NCI-H774 (cell line): ENCODE data around the gene FTO.
"Not testable (repeated sequence)": the region's sequence is repeated elsewhere in the genome, so short reads cannot be mapped to it uniquely, and the experiment has no call there.

Source experiments
- DNase-seq: peaks from one replicate; lab custom pipeline; 2025; lab: John Stamatoyannopoulos, UW

Gene FTO

DNA sequence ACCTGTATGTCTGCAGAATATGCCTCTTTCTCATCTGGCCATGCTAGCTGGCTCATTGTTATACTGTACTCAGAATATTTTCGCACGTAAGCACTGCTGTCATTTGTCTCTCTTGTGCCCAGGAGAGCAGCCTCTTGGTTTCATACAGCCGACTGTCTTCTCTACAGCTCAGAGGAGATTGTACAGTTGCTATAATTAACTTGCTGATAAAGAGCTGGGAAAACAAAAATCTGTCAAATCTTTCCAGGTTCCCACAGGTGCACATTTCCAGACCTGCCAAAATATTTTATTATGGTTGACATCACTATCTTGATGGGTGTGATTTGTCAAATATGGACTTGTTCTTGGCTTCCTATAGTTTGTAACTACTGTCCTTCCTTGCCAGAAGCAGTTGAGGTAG lies 122.7 kb downstream of the FTO start:
- DNase-seq: no peak

GRCh38 chr16:53827741-53828140 lies 123.8 kb downstream of the FTO start:
- DNase-seq: no peak

DNA sequence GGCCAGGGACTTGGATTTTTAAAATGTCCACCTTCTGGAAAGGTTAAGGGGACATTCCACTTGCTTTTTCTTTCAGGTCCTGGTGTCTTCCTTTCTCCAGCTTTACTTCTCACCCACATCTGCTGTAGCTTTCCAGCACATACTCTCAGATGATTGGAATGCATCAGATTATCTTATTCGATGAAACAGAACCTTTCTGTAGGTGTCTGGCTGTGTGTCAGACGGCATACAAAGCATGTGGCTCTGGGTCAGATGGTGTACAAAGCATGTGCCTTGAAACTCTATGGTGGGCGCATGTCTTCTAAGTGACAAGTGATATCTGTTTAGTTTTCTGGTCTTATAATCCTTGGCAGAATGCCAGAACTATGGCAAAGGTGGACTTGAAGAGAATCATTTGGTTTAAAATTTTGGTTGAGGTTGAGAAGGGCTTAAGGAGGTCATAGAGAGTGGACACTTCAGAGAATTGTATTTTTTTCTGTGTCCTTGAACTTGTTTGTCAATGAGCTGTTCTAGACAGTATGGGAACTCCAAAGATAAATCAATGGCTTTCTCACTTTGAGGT lies 125.3 kb downstream of the FTO start:
- no peak for DNase-seq

DNA sequence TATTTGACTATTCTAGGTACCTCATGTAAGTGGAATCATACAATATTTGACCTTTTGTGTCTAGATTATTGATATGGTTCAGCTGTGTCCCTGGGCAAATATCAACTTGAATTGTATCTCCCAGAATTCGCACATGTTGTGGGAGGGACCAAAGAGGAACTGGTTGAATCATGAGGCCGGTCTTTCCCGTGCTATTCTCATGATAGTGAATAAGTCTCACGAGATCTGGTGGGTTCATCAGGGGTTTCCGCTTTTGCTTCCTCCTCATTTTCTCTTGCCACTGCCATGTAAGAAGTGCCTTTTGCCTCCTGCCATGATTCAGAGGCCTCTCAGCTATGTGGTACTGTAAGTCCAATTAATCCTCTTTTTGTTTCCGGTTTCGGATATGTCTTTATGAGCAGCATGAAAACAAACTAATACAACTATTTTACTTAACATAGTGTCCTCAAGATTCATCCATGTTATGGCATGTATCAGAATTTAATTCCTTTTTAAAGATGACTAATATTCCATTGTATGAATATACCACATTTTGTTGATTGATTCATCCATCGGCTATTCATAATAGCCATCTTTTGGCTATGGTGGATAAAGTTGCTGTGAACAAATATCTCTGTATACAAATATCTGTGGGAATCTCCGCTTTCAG lies 129.1 kb downstream of the FTO start:
- DNase-seq: no peak

DNA sequence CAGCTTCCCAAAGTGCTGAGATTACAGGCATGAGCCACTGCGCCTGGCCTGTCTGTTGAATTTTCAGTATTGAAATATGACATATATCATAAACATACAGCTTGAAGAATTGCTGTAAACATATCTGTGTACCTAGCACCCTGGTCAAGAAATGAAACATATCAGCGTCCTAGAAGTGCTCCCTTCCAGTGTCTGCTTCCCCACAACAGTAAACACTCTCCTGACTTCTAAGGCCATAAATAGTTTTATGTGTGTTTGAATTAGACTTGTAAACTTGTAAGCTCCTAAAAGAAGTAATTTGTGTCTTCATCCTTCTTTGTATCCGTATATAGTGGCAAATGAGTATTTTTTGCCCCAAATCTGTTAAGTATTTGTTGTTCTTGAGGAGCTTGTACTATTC lies 132.2 kb downstream of the FTO start:
- no peak for DNase-seq

- no peak for DNase-seq
These were observed 132.7 kb downstream of the FTO start for GRCh38 chr16:53836680-53837079.

GRCh38 chr16:53837426-53837825 lies 133.5 kb downstream of the FTO start:
- no peak for DNase-seq

DNA sequence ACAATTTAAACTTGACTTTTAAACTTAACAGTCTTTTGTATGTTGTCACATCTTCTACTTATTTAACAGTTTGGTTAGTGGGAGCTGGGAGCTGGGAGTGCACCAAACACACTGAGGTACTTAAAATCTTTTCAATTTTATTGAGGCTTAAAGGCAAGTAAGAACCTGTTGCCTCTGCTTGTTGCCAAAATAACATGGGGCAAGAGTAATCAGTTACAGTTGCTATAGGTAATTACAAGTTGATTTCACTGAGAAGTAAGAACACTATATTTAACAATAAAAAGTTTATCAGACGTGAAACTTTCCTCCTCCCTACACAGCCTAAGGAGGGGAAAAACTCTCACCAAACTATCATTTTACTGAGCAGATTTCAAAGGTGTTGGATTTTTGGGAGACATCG lies 135.2 kb downstream of the FTO start:
- DNase-seq: no peak

- no peak for DNase-seq
These were observed 136.5 kb downstream of the FTO start for GRCh38 chr16:53840456-53840855.

GRCh38 chr16:53841884-53842283 lies 137.9 kb downstream of the FTO start:
- no peak for DNase-seq

DNA sequence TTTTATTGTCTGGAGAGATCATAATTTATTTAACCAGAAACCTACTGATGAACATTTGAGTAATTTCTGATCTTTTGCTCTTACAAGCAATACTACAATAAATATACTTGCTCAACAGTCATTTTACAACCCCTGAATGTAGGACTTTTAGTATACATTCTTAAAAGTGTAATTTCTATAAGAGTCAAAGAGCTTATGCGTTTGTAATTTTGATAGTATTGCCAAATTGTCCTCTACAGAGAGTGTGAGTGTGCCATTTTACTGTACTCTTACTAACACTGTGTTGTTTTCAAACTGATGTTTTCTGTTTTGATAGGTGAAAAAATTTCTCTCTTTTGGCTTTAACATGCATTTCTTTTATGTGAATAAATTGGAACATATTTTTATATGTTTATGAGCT lies 139.1 kb downstream of the FTO start:
- DNase-seq: no peak

DNA sequence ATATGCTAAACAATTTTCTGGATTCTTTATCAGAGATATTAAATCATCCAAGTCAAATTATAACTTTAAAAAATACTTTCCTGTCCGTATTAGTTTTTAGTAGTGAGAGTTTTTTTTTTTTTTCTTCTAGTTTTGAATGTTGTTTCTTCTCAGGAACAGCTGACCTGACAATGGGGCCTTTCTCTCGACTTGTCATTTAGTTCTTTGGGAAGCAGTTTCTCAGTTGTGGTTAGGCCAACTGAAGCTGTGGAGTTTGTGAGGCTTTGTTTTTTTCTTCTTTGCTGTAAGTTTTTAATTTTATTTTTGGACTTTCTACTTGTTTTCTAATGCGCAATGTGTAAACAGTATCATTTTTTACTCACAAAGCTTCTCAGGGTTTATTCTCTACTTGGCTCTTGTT lies 140.8 kb downstream of the FTO start:
- DNase-seq: no peak

GRCh38 chr16:53846549-53846948 lies 142.6 kb downstream of the FTO start:
- not testable (repeated sequence) for DNase-seq

DNA sequence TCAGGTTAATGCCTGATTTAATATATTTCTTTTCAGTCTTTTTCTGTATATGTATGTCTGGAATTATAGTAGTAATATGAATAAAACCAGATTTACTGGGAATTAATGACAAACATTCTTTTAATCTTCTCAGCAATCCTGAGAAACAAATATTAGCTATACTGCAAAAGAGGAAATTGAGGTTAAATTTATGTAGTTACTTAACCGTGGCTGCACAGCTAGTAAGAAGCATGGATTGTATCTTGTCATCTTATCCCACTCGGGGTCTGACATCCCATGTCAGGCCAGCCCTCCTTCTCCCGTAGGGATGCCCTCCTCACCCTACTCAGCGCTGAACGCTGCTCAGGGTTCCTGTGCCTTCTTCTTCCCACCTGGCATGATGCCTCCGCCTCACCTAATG lies 143.0 kb downstream of the FTO start:
- no peak for DNase-seq

DNA sequence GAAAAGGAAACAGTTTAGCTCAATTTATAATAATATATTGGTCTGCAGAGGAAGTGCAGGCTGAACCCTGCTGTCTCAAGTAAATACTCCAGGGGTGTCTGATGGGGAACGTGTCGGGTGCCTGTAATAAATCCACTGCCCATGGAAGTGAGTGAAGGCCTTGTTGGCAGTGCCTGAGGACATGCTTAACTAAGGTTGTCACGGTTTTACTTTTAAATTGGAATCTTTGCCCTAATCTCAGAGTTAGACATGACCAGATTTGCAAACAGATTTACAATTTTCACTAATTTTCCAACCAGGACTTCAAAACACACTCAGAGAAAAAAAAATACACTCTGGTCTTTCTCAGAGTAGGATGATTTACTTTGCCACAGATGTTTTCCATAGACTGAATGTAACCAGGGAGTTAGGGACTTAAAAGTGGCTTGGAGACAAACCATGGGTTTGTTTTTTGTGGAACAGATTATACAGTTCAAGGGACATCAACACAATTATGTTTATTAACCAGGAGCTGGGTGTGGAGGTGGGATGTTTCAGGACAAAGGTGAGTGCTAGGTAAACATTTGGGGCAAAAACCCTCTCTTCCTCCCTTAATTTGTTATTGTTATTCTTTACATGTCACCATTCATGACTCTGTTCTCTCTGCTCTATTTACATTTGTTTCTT lies 144.5 kb downstream of the FTO start:
- no peak for DNase-seq

- DNase-seq: no peak
These were observed 145.0 kb downstream of the FTO start for GRCh38 chr16:53848950-53849349.

DNA sequence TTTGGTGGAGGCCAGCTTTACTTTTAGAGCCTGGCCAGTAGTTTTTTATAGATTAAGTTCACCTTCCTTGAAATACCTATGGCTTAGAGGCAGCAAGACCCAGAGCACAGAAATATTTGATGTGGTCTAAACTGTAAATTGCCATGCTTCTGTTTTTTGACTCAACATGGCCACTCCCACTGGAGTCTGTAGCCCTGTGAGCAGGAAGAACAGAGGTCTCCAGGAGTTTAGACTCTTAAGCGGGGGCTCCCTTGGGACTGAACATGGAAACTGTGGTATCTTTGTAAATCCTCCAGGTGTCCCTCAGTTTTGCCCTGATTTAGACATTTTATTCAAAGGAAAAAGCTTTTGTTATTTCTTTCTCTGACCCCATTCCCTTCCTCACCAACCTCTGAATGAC lies 145.6 kb downstream of the FTO start:
- DNase-seq: no peak

GRCh38 chr16:53849994-53850393 lies 146.0 kb downstream of the FTO start:
- DNase-seq: no peak

DNA sequence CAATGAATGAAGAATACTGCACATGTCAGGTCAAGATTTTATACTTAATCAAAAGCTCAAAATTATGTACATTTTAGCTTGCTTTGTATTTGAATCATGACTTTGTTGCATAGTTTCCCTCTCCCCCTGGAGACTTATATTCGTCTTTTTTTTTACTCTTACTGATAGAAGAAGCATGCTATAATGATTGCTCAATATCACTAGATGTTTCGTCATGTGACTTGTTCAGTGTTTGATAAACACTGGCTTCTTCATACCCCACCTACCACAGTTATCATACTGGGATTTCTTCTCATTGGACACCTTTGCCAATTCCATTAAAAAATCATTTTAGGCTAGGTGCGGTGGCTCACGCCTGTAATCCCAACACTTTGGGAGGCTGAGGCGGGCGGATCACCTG lies 148.7 kb downstream of the FTO start:
- no peak for DNase-seq

DNA sequence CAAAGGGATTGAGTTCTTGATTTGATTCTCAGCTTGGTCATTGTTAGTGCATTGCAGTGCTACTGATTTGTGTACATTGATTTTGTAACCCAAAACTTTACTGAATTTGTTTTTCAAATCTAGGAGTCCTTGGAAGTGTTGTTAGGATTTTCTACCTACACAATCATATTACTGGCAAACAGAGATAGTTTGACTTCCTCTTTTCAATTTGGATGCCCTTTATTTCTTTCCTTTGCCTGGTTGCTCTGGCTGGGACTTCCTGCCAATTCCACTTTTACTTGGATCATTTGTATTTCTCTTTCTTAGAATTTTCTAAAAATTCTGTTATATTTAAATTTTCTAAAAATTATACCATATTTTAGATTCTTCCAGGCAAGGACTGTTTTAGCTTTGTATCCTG lies 151.1 kb downstream of the FTO start:
- no peak for DNase-seq

- no peak for DNase-seq
These were observed 151.6 kb downstream of the FTO start for GRCh38 chr16:53855511-53855910.

DNA sequence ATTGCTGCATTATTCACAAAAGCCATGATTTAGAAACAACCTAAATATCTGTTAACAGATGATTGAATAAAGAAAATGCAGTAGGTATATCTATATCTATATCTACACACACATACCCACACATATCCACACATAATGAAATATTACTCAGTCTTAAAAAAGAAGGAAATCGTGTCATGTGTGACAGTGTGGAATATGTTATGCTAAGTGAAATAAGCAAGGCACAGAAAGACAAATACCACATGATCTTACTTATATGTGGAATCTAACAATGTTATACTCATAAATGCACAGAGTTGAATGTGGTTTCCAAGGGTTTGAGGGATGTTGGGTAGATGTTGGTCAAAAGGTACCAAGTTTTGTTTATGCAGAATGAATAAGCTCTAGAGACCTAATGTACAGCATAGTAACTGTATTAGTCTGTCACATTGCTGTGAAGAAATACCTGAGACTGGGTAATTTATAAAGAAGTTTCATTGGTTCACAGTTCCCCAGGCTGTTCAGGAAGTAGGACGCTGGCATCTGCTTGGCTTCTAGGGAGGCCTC lies 156.1 kb downstream of the FTO start:
- no peak for DNase-seq

DNA sequence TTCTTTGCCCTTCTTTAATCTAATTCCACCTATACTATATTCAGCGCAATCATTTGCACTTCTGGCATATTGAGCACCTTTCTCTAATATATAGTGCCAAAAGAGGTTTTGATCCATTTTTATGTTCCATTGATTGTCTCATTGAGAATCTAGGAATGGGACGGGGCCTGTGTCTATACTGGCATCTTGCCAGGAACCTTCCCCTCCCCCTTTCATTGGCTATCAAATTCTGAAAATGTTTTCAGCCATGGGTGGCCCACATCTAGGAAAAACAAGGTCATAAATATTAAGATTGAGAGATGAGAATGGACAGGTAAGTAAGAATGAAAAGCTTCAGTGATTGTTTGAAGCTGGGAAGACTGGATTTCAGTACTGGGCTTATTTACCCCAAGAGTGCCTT lies 159.9 kb downstream of the FTO start:
- no peak for DNase-seq
